H9 (cell line): Measurements from ENCODE around the gene DHPS. TPM values are rescaled to one million over a fixed set of nuclear protein-coding genes. Genes with fewer than 3 reads are reported as not detected.

Experiments
- DNase-seq: peaks from one replicate; pipeline ENCODE4 v3.0.0-alpha.2; 2017
- H2AFZ ChIP-seq: one replicate; pipeline ENCODE4 v1.6.1; 2013; ENCODE audit warnings: mild to moderate bottlenecking, low read length, control low read depth, moderate library complexity
- H2AK5ac ChIP-seq: 2 replicates; pipeline ENCODE4 v1.6.1; 2013; ENCODE audit warnings: low read length, control low read depth, mixed read lengths; ENCODE audit not compliant: insufficient read length
- H2BK120ac ChIP-seq: one replicate; pipeline ENCODE4 v1.6.1; 2013; ENCODE audit warnings: low read depth, mild to moderate bottlenecking, low read length, control low read depth, inconsistent platforms; ENCODE audit not compliant: poor library complexity, severe bottlenecking
- H2BK12ac ChIP-seq: 2 replicates; pipeline ENCODE4 v1.6.1; 2013; ENCODE audit warnings: low read length, control low read depth, mixed read lengths, low read depth; ENCODE audit not compliant: insufficient read length
- H2BK15ac ChIP-seq: 2 replicates; pipeline ENCODE4 v1.6.1; 2013; ENCODE audit warnings: low read depth, low read length, control low read depth
- H2BK20ac ChIP-seq: one replicate; pipeline ENCODE4 v1.6.1; 2013; ENCODE audit warnings: low read depth, mild to moderate bottlenecking, low read length, control low read depth, inconsistent platforms; ENCODE audit not compliant: poor library complexity, severe bottlenecking
- H2BK5ac ChIP-seq: 2 replicates; pipeline ENCODE4 v1.6.1; 2013; ENCODE audit warnings: low read length, control low read depth, mixed read lengths; ENCODE audit not compliant: insufficient read length
- H3K14ac ChIP-seq: 2 replicates; pipeline ENCODE4 v1.6.1; 2013; ENCODE audit warnings: low read length, control low read depth; ENCODE audit not compliant: insufficient read depth
- H3K18ac ChIP-seq: 2 replicates; pipeline ENCODE4 v1.6.1; 2013; ENCODE audit warnings: low read depth, mild to moderate bottlenecking, mixed read lengths, low read length, control low read depth; ENCODE audit not compliant: insufficient read length
- H3K23ac ChIP-seq: 2 replicates; pipeline ENCODE4 v1.6.1; 2013; ENCODE audit warnings: low read length, control low read depth, mixed read lengths, low read depth; ENCODE audit not compliant: insufficient read length
- H3K23me2 ChIP-seq: 2 replicates; pipeline ENCODE4 v1.6.1; 2013; ENCODE audit warnings: low read depth, mild to moderate bottlenecking, mixed read lengths, low read length, control low read depth; ENCODE audit not compliant: insufficient read length, poor library complexity, severe bottlenecking
- H3K27ac ChIP-seq: 2 replicates; pipeline ENCODE4 v1.5.1; 2013; ENCODE audit warnings: low read length, control low read depth, mixed read lengths, low read depth; ENCODE audit not compliant: insufficient read length
- H3K27me3 ChIP-seq: 2 replicates; pipeline ENCODE4 v1.6.1; 2013; ENCODE audit warnings: low read length, control low read depth, inconsistent platforms; ENCODE audit not compliant: insufficient read depth
- H3K4ac ChIP-seq: 2 replicates; pipeline ENCODE4 v1.6.1; 2013; ENCODE audit warnings: low read depth, mild to moderate bottlenecking, control low read depth, inconsistent platforms, low read length, moderate library complexity
- H3K4me1 ChIP-seq: 2 replicates; pipeline ENCODE4 v1.6.1; 2013; ENCODE audit warnings: low read length, control low read depth, inconsistent platforms; ENCODE audit not compliant: insufficient read depth
- H3K4me2 ChIP-seq: 2 replicates; pipeline ENCODE4 v1.6.1; 2013; ENCODE audit warnings: low read length, control low read depth, mixed read lengths; ENCODE audit not compliant: insufficient read length, insufficient read depth
- H3K56ac ChIP-seq: 2 replicates; pipeline ENCODE4 v1.6.1; 2013; ENCODE audit warnings: low read depth, mild to moderate bottlenecking, mixed read lengths, low read length, control low read depth; ENCODE audit not compliant: insufficient read length
- H3K79me1 ChIP-seq: 2 replicates; pipeline ENCODE4 v1.6.1; 2013; ENCODE audit warnings: low read depth, mild to moderate bottlenecking, moderate library complexity, low read length, control low read depth, inconsistent platforms; ENCODE audit not compliant: insufficient read depth, poor library complexity, severe bottlenecking
- H3K79me2 ChIP-seq: 2 replicates; pipeline ENCODE4 v1.6.1; 2013; ENCODE audit warnings: low read length, control low read depth, inconsistent platforms; ENCODE audit not compliant: insufficient read depth
- H3K9ac ChIP-seq: 2 replicates; pipeline ENCODE4 v1.6.1; 2013; ENCODE audit warnings: low read length, control low read depth, mixed read lengths; ENCODE audit not compliant: insufficient read length; ENCODE audit errors: extremely low read depth
- H3K9me3 ChIP-seq: one replicate; pipeline ENCODE4 v1.6.1; 2013; ENCODE audit warnings: low read depth, low read length, inconsistent platforms; ENCODE audit not compliant: control insufficient read depth
- H3T11ph ChIP-seq: one replicate; pipeline ENCODE4 v1.6.1; 2013; ENCODE audit warnings: mild to moderate bottlenecking, low read length, control low read depth, inconsistent platforms
- H4K20me1 ChIP-seq: one replicate; pipeline ENCODE4 v1.6.1; 2013; ENCODE audit not compliant: control insufficient read depth, insufficient read length, insufficient read depth
- H4K5ac ChIP-seq: 2 replicates; pipeline ENCODE4 v1.6.1; 2013; ENCODE audit warnings: low read depth, mild to moderate bottlenecking, mixed read lengths, low read length, control low read depth; ENCODE audit not compliant: insufficient read length
- H4K8ac ChIP-seq: replicated peaks from 2 replicates; pipeline ENCODE4 v1.6.1; 2013; ENCODE audit warnings: low read length, control low read depth, mixed read lengths, low read depth; ENCODE audit not compliant: insufficient read length
- H4K91ac ChIP-seq: 2 replicates; pipeline ENCODE4 v1.6.1; 2013; ENCODE audit warnings: low read depth, mild to moderate bottlenecking, moderate library complexity, mixed read lengths, low read length, control low read depth; ENCODE audit not compliant: insufficient read length
- H3K27ac Mint-ChIP-seq, 3 experiments: 2 replicates in 2 of 3; 3 replicates in 1 of 3; pipeline ENCODE4 v1.8.0; 2020 to 2021; ENCODE audit warnings: mixed read lengths in 3 of 3, mild to moderate bottlenecking in 1 of 3, moderate library complexity in 1 of 3
- H3K27me3 Mint-ChIP-seq: 2 replicates; pipeline ENCODE4 v1.8.0; 2021; ENCODE audit warnings: low read depth, mild to moderate bottlenecking, moderate library complexity, mixed read lengths
- H3K36me3 Mint-ChIP-seq, 3 experiments: 2 replicates in 2 of 3; 3 replicates in 1 of 3; pipeline ENCODE4 v1.8.0; 2020 to 2021; ENCODE audit warnings: low read depth in 3 of 3, mixed read lengths in 3 of 3; ENCODE audit not compliant: insufficient read depth in 1 of 3
- H3K4me1 Mint-ChIP-seq, 2 experiments: 2 replicates each; pipeline ENCODE4 v1.8.0; 2020; ENCODE audit warnings: mixed read lengths in 2 of 2
- H3K4me3 Mint-ChIP-seq, 2 experiments: 2 replicates in 1 of 2; 3 replicates in 1 of 2; pipeline ENCODE4 v1.8.0; 2020 to 2021; ENCODE audit warnings: mild to moderate bottlenecking in 2 of 2, mixed read lengths in 2 of 2, moderate library complexity in 1 of 2
- H3K9me3 Mint-ChIP-seq, 2 experiments: 2 replicates in 1 of 2; 3 replicates in 1 of 2; pipeline ENCODE4 v1.8.0; 2020; ENCODE audit warnings: mild to moderate bottlenecking in 2 of 2, mixed read lengths in 2 of 2, moderate library complexity in 1 of 2
- WGBS: extraction: QIAGEN DNeasy Blood & Tissue Kit; methylation state at CpG from one replicate; pipeline ENCODE4 v1.1.7; 2013; ENCODE audit warnings: missing lambda C conversion rate, low lambda C conversion rate, mixed read lengths; ENCODE audit not compliant: insufficient read length; ENCODE audit errors: extremely low coverage; 5-methylcytosine and 5-hydroxymethylcytosine counted together
- total RNA-seq: library from RNA; stranded (reverse); gene quantifications from 2 replicates; pipeline ENCODE4 v1.2.1, GENCODE V29; 2021
- TF ChIP-seq, protein P1 (sequence below): fragments of 200-600 bp; sonication (generic); conservative IDR thresholded peaks from 3 replicates; pipeline ENCODE4 v1.8.0; 2021; ENCODE audit warnings: antibody characterized with exemption, mild to moderate bottlenecking

Gene DHPS
- total RNA-seq, 1 experiment from 2014 or later, result 94.9 TPM

DNA sequence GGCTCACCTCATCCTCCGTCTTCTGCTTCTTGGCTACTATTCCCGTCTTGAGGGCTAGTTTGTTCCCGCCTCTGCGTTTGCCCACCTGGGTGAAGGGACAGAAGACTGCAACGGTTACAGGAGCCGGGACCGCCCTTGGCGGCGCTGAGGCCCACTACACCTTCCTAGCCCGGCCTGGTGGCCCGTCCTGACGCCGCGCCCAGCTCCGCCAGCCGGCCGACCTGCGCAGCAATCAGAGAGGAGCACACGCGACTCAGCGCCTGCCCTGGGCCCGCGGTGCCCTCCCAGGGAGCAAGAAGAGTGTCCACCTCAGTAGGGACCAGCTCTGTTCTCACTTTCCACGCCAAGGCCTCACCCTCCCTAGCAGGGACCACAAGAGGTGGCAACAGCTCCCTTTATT, 49.7 kb upstream of the DHPS start:
- no peak overlapping the region for H2BK5ac ChIP-seq
- no peak overlapping the region for H3K4me2 ChIP-seq
- no peaks in the 10 kb centered on the region for H3K4me1 ChIP-seq
- peaks cover 12 to 24% of the 10 kb centered on the region in 2 experiments for H3K4me1 Mint-ChIP-seq
- no CpG with 5 or more reads among the region's 24 CpGs for WGBS
- H3K79me1 ChIP-seq, result peaks cover 3% of the 10 kb centered on the region
- no peak overlapping the region for H3T11ph ChIP-seq
- no peak overlapping the region for H3K23ac ChIP-seq
- H4K91ac ChIP-seq, result no peak overlapping the region
- H2AFZ ChIP-seq, result no peak overlapping the region
- TF ChIP-seq, protein P1, sequence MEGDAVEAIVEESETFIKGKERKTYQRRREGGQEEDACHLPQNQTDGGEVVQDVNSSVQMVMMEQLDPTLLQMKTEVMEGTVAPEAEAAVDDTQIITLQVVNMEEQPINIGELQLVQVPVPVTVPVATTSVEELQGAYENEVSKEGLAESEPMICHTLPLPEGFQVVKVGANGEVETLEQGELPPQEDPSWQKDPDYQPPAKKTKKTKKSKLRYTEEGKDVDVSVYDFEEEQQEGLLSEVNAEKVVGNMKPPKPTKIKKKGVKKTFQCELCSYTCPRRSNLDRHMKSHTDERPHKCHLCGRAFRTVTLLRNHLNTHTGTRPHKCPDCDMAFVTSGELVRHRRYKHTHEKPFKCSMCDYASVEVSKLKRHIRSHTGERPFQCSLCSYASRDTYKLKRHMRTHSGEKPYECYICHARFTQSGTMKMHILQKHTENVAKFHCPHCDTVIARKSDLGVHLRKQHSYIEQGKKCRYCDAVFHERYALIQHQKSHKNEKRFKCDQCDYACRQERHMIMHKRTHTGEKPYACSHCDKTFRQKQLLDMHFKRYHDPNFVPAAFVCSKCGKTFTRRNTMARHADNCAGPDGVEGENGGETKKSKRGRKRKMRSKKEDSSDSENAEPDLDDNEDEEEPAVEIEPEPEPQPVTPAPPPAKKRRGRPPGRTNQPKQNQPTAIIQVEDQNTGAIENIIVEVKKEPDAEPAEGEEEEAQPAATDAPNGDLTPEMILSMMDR, result no peak
- no peak overlapping the region for H3K27ac Mint-ChIP-seq
- peaks cover 23 to 46% (median 30%) of the 10 kb centered on the region in 3 experiments for H3K36me3 Mint-ChIP-seq
- H3K23me2 ChIP-seq, result peaks cover 6% of the 10 kb centered on the region
- peaks cover 19% of the 10 kb centered on the region for H3K79me2 ChIP-seq
- no peaks in the 10 kb centered on the region for H3K9me3 Mint-ChIP-seq
- no peak overlapping the region for H2BK12ac ChIP-seq
- no peak overlapping the region for H3K14ac ChIP-seq
- no peak overlapping the region for H3K4me3 Mint-ChIP-seq
- H3K27me3 Mint-ChIP-seq, result peaks cover 2% of the 10 kb centered on the region
- H3K27ac ChIP-seq, result no peak overlapping the region
- no peak for DNase-seq
- H3K4ac ChIP-seq, result no peak overlapping the region
- no peak overlapping the region for H3K9ac ChIP-seq
- no peak overlapping the region for H3K56ac ChIP-seq
- H2BK15ac ChIP-seq, result no peak overlapping the region
- H2AK5ac ChIP-seq, result no peak overlapping the region
- H3K18ac ChIP-seq, result no peak overlapping the region
- no peaks in the 10 kb centered on the region for H3K27me3 ChIP-seq
- H3K9me3 ChIP-seq, result no peaks in the 10 kb centered on the region
- H4K20me1 ChIP-seq, result no peaks in the 10 kb centered on the region
- H4K5ac ChIP-seq, result no peak overlapping the region
- no peak overlapping the region for H2BK120ac ChIP-seq
- H2BK20ac ChIP-seq, result no peak overlapping the region
- H4K8ac ChIP-seq, result no peak overlapping the region
